GM23338 (cell line): ENCODE data around the gene PA2G4. TPM values are rescaled to one million over a fixed set of nuclear protein-coding genes. Genes with fewer than 3 reads are reported as not detected.

Source experiments
- polyA plus RNA-seq: library from polyadenylated mRNA; unstranded; fragments of >200 nt; fragmentation: Nextera tagmentation; extraction: Ambion mirVana; gene quantifications from 2 replicates; pipeline ENCODE4 v1.2.1, GENCODE V29; 2016
- total RNA-seq: library from RNA; depleted of rRNA; stranded (reverse); fragments of >200 nt; shearing (Covaris generic); gene quantifications from 2 replicates; pipeline ENCODE4 v1.2.3, GENCODE V29; 2014; rRNA removed

Gene PA2G4
- total and polyA plus RNA-seq, 2 experiments from 2014 or later = 237 to 373 TPM

Other genes with a start within 250 kb of the PA2G4 start
- 70.2 and 75.9 TPM in 2 replicates for gene PYM1, start 176.7 kb upstream of the PA2G4 start, total RNA-seq
- gene PYM1, start 176.7 kb upstream of the PA2G4 start, polyA plus RNA-seq = 150 and 151 TPM in 2 replicates
- gene DGKA, start 173.4 kb upstream of the PA2G4 start, total RNA-seq = 16.1 and 35.9 TPM in 2 replicates
- gene DGKA, start 173.4 kb upstream of the PA2G4 start, polyA plus RNA-seq = 22.5 and 24.6 TPM in 2 replicates
- 81.6 and 108 TPM in 2 replicates for gene PMEL, start 138.5 kb upstream of the PA2G4 start, total RNA-seq
- gene PMEL, start 138.5 kb upstream of the PA2G4 start, polyA plus RNA-seq = 64.5 and 68.1 TPM in 2 replicates
- gene CDK2, start 137.7 kb upstream of the PA2G4 start, total RNA-seq = 27.7 and 31.0 TPM in 2 replicates
- 14.1 and 15.2 TPM in 2 replicates for gene CDK2, start 137.7 kb upstream of the PA2G4 start, polyA plus RNA-seq
- 43.7 and 46.5 TPM in 2 replicates for gene RAB5B, start 130.5 kb upstream of the PA2G4 start, total RNA-seq
- gene RAB5B, start 130.5 kb upstream of the PA2G4 start, polyA plus RNA-seq = 18.6 and 19.7 TPM in 2 replicates
- 21.9 and 27.5 TPM in 2 replicates for gene SUOX, start 107.3 kb upstream of the PA2G4 start, total RNA-seq
- 13.9 and 14.0 TPM in 2 replicates for gene SUOX, start 107.3 kb upstream of the PA2G4 start, polyA plus RNA-seq
- gene IKZF4, start 83.5 kb upstream of the PA2G4 start, total RNA-seq = 9.0 and 12.2 TPM in 2 replicates
- 4.3 and 4.6 TPM in 2 replicates for gene IKZF4, start 83.5 kb upstream of the PA2G4 start, polyA plus RNA-seq
- gene RPS26, start 62.6 kb upstream of the PA2G4 start, total RNA-seq = 321 and 655 TPM in 2 replicates
- gene RPS26, start 62.6 kb upstream of the PA2G4 start, polyA plus RNA-seq = 772 and 774 TPM in 2 replicates
- 44.4 and 54.4 TPM in 2 replicates for gene ERBB3, start 24.4 kb upstream of the PA2G4 start, total RNA-seq
- gene ERBB3, start 24.4 kb upstream of the PA2G4 start, polyA plus RNA-seq = 21.0 and 23.3 TPM in 2 replicates
- 1,633 and 2,039 TPM in 2 replicates for gene RPL41, start 12.1 kb downstream of the PA2G4 start, total RNA-seq
- 3,858 and 3,875 TPM in 2 replicates for gene RPL41, start 12.1 kb downstream of the PA2G4 start, polyA plus RNA-seq
- 4.2 and 5.4 TPM in 2 replicates for gene ZC3H10, start 13.7 kb downstream of the PA2G4 start, total RNA-seq
- 2.2 and 2.7 TPM in 2 replicates for gene ZC3H10, start 13.7 kb downstream of the PA2G4 start, polyA plus RNA-seq
- 97.2 and 142 TPM in 2 replicates for gene ESYT1, start 23.7 kb downstream of the PA2G4 start, total RNA-seq
- 23.3 and 26.2 TPM in 2 replicates for gene ESYT1, start 23.7 kb downstream of the PA2G4 start, polyA plus RNA-seq
- 96.9 and 103 TPM in 2 replicates for gene MYL6B, start 48.0 kb downstream of the PA2G4 start, total RNA-seq
- 164 and 170 TPM in 2 replicates for gene MYL6B, start 48.0 kb downstream of the PA2G4 start, polyA plus RNA-seq
- 1,092 and 1,271 TPM in 2 replicates for gene MYL6, start 53.8 kb downstream of the PA2G4 start, total RNA-seq
- gene MYL6, start 53.8 kb downstream of the PA2G4 start, polyA plus RNA-seq = 1,545 and 1,548 TPM in 2 replicates
- gene SMARCC2, start 84.9 kb downstream of the PA2G4 start, total RNA-seq = 40.4 and 44.5 TPM in 2 replicates
- gene SMARCC2, start 84.9 kb downstream of the PA2G4 start, polyA plus RNA-seq = 52.1 and 68.3 TPM in 2 replicates
- 68.2 and 77.1 TPM in 2 replicates for gene RNF41, start 117.4 kb downstream of the PA2G4 start, total RNA-seq
- gene RNF41, start 117.4 kb downstream of the PA2G4 start, polyA plus RNA-seq = 14.8 and 15.3 TPM in 2 replicates
- gene NABP2, start 119.8 kb downstream of the PA2G4 start, total RNA-seq = 25.5 and 31.6 TPM in 2 replicates
- gene NABP2, start 119.8 kb downstream of the PA2G4 start, polyA plus RNA-seq = 24.9 and 27.8 TPM in 2 replicates
- gene SLC39A5, start 125.5 kb downstream of the PA2G4 start, total RNA-seq = 0.59 and 4.5 TPM in 2 replicates
- gene SLC39A5, start 125.5 kb downstream of the PA2G4 start, polyA plus RNA-seq = 0.29 and 0.63 TPM in 2 replicates
- gene ANKRD52, start 153.8 kb downstream of the PA2G4 start, total RNA-seq = 25.2 and 25.6 TPM in 2 replicates
- 16.2 and 20.3 TPM in 2 replicates for gene ANKRD52, start 153.8 kb downstream of the PA2G4 start, polyA plus RNA-seq
- gene COQ10A, start 162.4 kb downstream of the PA2G4 start, total RNA-seq = 15.2 and 17.8 TPM in 2 replicates
- 12.0 and 12.8 TPM in 2 replicates for gene COQ10A, start 162.4 kb downstream of the PA2G4 start, polyA plus RNA-seq
- 163 and 166 TPM in 2 replicates for gene CS, start 195.8 kb downstream of the PA2G4 start, total RNA-seq
- gene CS, start 195.8 kb downstream of the PA2G4 start, polyA plus RNA-seq = 54.5 and 63.3 TPM in 2 replicates
- 107 and 119 TPM in 2 replicates for gene CNPY2, start 211.4 kb downstream of the PA2G4 start, total RNA-seq
- 316 and 317 TPM in 2 replicates for gene CNPY2, start 211.4 kb downstream of the PA2G4 start, polyA plus RNA-seq
- 27.2 and 35.7 TPM in 2 replicates for gene PAN2, start 229.4 kb downstream of the PA2G4 start, total RNA-seq
- gene PAN2, start 229.4 kb downstream of the PA2G4 start, polyA plus RNA-seq = 9.1 and 11.5 TPM in 2 replicates
- 2.5 and 3.2 TPM in 2 replicates for gene IL23A, start 234.3 kb downstream of the PA2G4 start, total RNA-seq
- gene IL23A, start 234.3 kb downstream of the PA2G4 start, polyA plus RNA-seq = 8.0 and 9.3 TPM in 2 replicates